ENCODE results near the gene USH2A.

USH2A gene

GRCh38 chr1:216270086-216270773 is 153.0 kb downstream of the USH2A start:
- DNase-seq, result no peak

- DNase-seq, result no peak
Observed at GRCh38 chr1:216261631-216262030, 161.6 kb downstream of the USH2A start.

- no peak for DNase-seq
Observed at GRCh38 chr1:216258856-216259255, 164.4 kb downstream of the USH2A start.

GRCh38 chr1:216258386-216258785 is 164.9 kb downstream of the USH2A start:
- DNase-seq, result no peak

GRCh38 chr1:216250861-216251260 is 172.4 kb downstream of the USH2A start:
- DNase-seq, result no peak

GRCh38 chr1:216248628-216249027 is 174.6 kb downstream of the USH2A start:
- DNase-seq, result no peak

GRCh38 chr1:216247937-216248336 is 175.3 kb downstream of the USH2A start:
- no peak for DNase-seq

GRCh38 chr1:216246577-216247203 is 176.6 kb downstream of the USH2A start:
- no peak for DNase-seq

GRCh38 chr1:216238844-216239243 is 184.4 kb downstream of the USH2A start:
- no peak for DNase-seq

GRCh38 chr1:216237927-216238542 is 185.2 kb downstream of the USH2A start:
- no peak for DNase-seq

GRCh38 chr1:216224233-216224632 is 199.0 kb downstream of the USH2A start:
- DNase-seq, result no peak

GRCh38 chr1:216223486-216223885 is 199.8 kb downstream of the USH2A start:
- no peak for DNase-seq

- no peak for DNase-seq
Observed at GRCh38 chr1:216222288-216222687, 201.0 kb downstream of the USH2A start.

- DNase-seq, result no peak
Observed at GRCh38 chr1:216221260-216221700, 202.0 kb downstream of the USH2A start.

GRCh38 chr1:216216305-216216704 is 206.9 kb downstream of the USH2A start:
- no peak for DNase-seq

- DNase-seq, result no peak
Observed at GRCh38 chr1:216215169-216215568, 208.1 kb downstream of the USH2A start.

- no peak for DNase-seq
Observed at GRCh38 chr1:216212826-216213225, 210.4 kb downstream of the USH2A start.

- no peak for DNase-seq
Observed at GRCh38 chr1:216210081-216210480, 213.2 kb downstream of the USH2A start.

GRCh38 chr1:216209125-216209524 is 214.1 kb downstream of the USH2A start:
- no peak for DNase-seq

GRCh38 chr1:216207154-216207553 is 216.1 kb downstream of the USH2A start:
- DNase-seq, result no peak

- no peak for DNase-seq
Observed at GRCh38 chr1:216205176-216205575, 218.1 kb downstream of the USH2A start.

- DNase-seq, result no peak
Observed at GRCh38 chr1:216201946-216202345, 221.3 kb downstream of the USH2A start.

- DNase-seq, result no peak
Observed at GRCh38 chr1:216200941-216201340, 222.3 kb downstream of the USH2A start.

GRCh38 chr1:216194721-216195120 is 228.5 kb downstream of the USH2A start:
- DNase-seq, result no peak
